ENCODE results near the gene PPP1R13B.

PPP1R13B gene

DNA sequence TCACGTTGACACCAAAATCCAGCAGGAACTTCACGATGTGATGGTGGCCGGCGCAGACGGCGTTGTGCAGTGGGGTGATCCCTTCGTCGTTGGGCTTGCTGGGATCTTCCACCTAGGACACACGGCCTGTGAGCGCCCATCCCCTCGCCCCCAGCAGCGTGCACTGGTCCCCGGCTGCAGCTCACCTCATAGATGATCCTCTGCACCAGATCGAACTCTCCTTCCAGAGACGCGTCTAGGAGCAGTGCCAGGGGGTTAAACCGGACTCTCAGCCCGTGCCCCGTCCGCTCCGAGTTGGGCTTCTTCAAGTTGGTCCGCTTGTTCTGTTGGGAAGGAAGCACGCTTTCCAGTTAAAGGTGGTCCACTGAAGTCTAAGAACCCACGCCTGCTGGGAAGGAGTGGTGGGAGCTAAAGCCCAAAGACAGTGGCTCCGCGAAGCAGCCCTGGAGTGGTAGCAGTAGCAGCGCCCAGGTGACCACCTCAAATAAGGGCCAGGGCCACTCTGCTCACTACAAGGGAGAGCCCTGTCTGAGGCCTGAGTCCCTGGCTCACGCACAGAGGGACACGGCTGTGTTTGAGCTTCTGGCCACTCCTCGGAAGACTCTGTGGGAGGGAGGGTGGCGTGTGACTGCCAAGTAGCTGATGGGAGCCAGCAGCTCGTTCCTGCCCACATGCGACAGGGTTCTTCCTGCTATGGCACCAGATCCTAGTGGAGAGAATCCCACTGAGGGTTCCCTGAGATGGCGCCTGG, 108.5 kb downstream of the PPP1R13B start:
- TF ChIP-seq, protein P1, sequence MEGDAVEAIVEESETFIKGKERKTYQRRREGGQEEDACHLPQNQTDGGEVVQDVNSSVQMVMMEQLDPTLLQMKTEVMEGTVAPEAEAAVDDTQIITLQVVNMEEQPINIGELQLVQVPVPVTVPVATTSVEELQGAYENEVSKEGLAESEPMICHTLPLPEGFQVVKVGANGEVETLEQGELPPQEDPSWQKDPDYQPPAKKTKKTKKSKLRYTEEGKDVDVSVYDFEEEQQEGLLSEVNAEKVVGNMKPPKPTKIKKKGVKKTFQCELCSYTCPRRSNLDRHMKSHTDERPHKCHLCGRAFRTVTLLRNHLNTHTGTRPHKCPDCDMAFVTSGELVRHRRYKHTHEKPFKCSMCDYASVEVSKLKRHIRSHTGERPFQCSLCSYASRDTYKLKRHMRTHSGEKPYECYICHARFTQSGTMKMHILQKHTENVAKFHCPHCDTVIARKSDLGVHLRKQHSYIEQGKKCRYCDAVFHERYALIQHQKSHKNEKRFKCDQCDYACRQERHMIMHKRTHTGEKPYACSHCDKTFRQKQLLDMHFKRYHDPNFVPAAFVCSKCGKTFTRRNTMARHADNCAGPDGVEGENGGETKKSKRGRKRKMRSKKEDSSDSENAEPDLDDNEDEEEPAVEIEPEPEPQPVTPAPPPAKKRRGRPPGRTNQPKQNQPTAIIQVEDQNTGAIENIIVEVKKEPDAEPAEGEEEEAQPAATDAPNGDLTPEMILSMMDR (conservative IDR thresholded peaks at IDR 0.05) = no peak
- H3K27ac ChIP-seq = no peak overlapping the region

DNA sequence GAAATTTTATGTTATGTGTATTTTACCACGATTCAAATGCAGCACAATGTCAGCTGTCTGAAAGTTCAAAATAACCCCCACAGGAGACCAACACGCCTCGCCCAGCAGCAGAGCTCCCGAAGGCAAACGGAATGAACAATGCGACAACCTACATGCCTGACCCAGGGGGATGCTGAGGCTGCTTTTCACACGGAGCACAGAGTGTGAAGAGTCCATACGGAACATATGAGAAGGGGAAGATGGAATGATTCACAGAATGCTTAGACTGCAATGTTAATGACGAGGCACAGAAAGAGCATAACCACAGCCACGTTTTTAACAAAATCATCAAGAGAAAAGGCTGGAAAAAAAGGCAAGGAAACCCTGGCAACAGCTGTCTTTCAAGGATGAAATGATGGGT, 109.2 kb downstream of the PPP1R13B start:
- TF ChIP-seq, protein P1 (conservative IDR thresholded peaks at IDR 0.05) = no peak
- no peak overlapping the region for H3K27ac ChIP-seq

DNA sequence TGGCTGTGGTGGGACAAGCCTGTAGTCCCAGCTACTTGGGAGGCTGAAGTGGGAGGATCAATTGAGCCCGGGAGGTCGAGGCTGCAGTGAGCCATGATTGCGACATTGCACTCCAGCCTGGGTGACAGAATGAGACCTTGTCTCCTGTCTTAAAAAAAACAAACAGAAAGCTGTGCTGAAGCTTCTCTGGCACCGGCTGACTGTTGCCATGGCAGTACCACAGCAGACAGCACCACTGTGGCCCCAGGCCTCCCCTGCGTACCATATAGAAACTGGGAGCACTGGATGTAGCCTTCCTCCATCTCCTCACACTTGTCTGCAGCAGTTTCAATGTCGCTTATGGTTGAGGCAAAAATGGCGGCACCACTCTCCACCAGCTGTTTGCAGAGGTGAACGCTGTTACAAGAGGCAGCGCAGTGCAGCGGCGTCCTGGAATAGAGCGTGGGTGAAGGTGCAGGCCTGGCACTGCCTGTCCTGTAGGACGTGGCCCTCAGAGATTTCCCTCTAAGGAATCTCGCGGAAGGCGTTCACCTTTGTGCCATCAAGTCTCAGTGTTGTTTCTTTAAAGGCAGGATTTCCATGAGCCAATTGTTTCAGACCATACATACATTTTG, 109.8 kb downstream of the PPP1R13B start:
- H3K27ac ChIP-seq = peak overlapping the region; percentile 96
- TF ChIP-seq, protein P1 (conservative IDR thresholded peaks at IDR 0.05) = no peak

DNA sequence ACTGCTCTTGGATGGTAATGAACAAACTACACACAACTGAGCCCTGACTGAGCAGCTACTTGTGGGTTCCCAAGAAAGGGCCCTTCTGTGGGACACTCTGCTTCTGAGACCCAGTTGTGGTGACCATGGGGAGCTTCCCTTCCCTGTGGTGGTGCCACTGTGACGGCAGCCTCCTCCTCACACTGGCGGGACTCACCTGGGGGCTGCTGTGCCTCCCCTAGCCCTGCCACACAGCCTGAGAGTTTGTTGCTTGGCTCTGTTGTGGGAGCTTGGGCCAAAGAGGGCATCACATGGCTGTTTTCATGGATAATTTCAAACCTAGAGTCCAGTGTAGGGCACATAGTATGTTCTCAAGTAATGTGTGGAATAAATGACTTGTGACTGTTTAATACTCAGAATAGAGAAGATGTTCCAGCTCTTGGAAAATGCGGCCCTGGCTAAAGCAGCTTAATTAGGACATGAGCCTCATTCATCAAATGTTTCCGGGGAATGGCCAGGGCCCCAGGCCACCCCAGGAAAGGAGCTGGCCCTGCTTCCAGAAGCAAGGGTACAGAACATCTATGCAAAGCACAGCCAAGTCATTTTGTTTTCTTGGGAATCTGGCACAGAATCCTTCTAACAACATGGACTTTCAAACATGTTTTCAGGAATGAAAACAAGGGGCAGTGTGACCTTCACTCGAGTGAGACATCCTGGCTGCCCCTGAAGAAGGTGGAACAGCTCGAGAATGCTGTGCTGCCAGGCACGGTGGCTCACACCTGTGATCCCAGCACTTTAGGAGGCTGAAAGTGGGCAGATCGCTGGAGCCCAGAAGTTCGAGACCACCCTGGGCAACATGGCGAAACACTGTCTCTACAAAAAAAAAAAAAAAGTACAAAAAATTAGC, 110.6 kb downstream of the PPP1R13B start:
- TF ChIP-seq, protein P1 (conservative IDR thresholded peaks at IDR 0.05) = no peak
- H3K27ac ChIP-seq = peak overlapping the region; percentile 96

DNA sequence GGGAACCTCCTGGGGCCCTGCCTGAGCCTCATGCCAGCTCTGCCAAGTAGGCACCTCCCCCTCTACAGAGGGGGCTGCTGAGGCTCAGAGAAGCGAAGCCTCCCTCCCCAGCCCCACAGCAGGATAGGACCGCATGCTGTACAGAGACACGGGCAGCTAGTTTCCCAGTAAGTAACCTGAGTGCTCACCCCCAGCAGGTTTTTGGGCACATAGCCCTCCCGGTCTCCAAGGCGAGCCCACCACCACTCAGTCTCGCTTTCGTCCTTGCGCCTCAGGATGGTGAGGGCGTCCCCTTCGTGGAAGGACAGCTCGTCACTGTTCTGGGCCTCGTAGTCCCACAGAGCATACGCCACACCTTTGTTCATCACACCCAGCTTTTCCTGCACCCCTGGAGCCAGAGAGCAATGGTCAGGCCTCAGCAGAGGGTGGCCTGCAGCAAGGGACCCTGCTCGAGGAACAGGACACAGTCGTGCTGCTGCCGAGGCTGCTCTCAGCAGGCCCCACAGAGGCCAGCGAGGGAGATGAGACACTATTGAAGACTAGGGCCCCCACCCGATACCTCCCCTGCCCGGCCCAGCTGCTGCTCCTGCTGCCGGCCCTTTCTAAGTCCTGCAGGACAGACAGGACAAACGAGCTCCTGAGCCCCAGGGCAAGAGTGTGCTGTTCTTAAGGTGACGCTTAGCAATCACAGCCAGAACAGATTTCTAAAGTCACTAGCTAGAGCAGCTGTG, 111.4 kb downstream of the PPP1R13B start:
- TF ChIP-seq, protein P1 (conservative IDR thresholded peaks at IDR 0.05) = no peak
- H3K27ac ChIP-seq = peak overlapping the region; percentile 96

DNA sequence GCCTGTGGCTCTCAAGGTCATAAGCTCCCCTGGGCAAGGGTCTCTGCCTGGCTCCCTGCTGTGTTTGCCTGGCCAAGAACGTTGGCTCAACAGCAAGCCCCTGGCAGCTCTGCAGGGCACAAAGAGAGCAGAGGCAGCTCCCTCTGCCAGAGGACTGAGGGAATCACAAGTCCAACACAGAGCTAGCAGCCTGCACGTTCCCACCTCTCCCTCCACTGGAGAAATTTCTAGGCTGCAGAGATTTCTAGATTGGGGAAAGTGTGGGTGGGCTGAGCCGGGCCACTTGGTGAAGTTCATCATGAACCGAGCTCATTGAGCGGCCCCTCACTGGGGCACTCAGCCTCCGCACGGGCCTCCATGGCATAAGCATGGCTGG, 111.9 kb downstream of the PPP1R13B start:
- TF ChIP-seq, protein P1 (conservative IDR thresholded peaks at IDR 0.05) = no peak
- H3K27ac ChIP-seq = peak overlapping the region; percentile 96

Measured in VCaP (cell line).